Kidney capillary endothelial cell (primary cell): ENCODE data around the gene PRMT1.

Experiments used
- DNase-seq: peaks from one replicate; pipeline ENCODE4 v3.0.0-alpha.2; 2018; ENCODE audit warnings: low spot score

The PRMT1 gene

GRCh38 chr19:49667473-49667872 is 9.6 kb upstream of the PRMT1 start:
- no peak for DNase-seq

GRCh38 chr19:49669516-49669915 is 7.6 kb upstream of the PRMT1 start:
- DNase-seq = no peak

GRCh38 chr19:49672131-49672919 is 4.7 kb upstream of the PRMT1 start:
- peak; percentile 74 for DNase-seq

GRCh38 chr19:49676136-49676783 is 811 bp upstream of the PRMT1 start:
- DNase-seq = peak; percentile 91

- peak; percentile 100 for DNase-seq
These were observed 264 bp upstream of the PRMT1 start for GRCh38 chr19:49676784-49677230.

GRCh38 chr19:49677901-49678674 is 1.0 kb downstream of the PRMT1 start:
- no peak for DNase-seq

- no peak for DNase-seq
These were observed 2.1 kb downstream of the PRMT1 start for GRCh38 chr19:49678985-49679770.

- DNase-seq = no peak
These were observed 2.8 kb downstream of the PRMT1 start for GRCh38 chr19:49679771-49680413.

GRCh38 chr19:49680421-49681351 is 3.6 kb downstream of the PRMT1 start:
- peak; percentile 84 for DNase-seq

- no peak for DNase-seq
These were observed 4.8 kb downstream of the PRMT1 start for GRCh38 chr19:49681830-49682229.

GRCh38 chr19:49682274-49682673 is 5.2 kb downstream of the PRMT1 start:
- DNase-seq = no peak

GRCh38 chr19:49683814-49684250 is 6.8 kb downstream of the PRMT1 start:
- DNase-seq = no peak

- no peak for DNase-seq
These were observed 7.3 kb downstream of the PRMT1 start for GRCh38 chr19:49684251-49684982.

GRCh38 chr19:49684983-49685553 is 8.0 kb downstream of the PRMT1 start:
- DNase-seq = no peak

GRCh38 chr19:49685845-49686332 is 8.8 kb downstream of the PRMT1 start:
- DNase-seq = no peak

- DNase-seq = no peak
These were observed 9.5 kb downstream of the PRMT1 start for GRCh38 chr19:49686503-49687088.

GRCh38 chr19:49687150-49687549 is 10.1 kb downstream of the PRMT1 start:
- no peak for DNase-seq

GRCh38 chr19:49687566-49688316 is 10.7 kb downstream of the PRMT1 start:
- DNase-seq = peak; percentile 86
